HG03135 (cell line): ENCODE data around the gene FARSA.
A peak's percentile ranks its signal among the peaks of the same experiment; 100 is the strongest.
"Not testable (repeated sequence)": the region's sequence is repeated elsewhere in the genome, so short reads cannot be mapped to it uniquely, and the experiment has no call there.

Source experiments
- ATAC-seq: cut with Tn5 transposase; IDR thresholded peaks from one replicate; pipeline ENCODE4 v1.9.1; 2021; ENCODE audit warnings: mild to moderate bottlenecking, moderate library complexity; ENCODE audit not compliant: unreplicated experiment

FARSA gene

DNA sequence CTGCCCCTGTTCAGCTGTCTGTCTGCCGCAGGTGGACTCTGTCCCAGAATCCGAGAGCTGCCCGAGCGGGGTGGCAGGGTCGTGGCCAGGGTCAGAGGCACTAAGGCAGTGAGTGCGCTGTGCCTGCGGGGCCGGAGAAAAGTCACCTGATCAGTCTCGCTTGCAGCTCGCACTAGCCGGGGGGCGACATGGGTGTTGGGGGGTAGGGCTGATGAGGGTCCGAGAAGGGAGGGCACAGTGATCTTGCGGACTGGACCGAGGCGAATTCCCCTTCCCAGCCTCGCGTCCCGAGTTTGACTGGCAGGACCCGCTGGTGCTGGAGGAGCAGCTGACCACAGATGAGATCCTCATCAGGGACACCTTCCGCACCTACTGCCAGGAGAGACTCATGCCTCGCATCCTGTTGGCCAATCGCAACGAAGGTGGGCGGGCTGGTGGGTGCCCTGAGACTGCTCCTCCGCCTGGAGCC lies 41.9 kb downstream of the FARSA start:
- ATAC-seq: no peak

DNA sequence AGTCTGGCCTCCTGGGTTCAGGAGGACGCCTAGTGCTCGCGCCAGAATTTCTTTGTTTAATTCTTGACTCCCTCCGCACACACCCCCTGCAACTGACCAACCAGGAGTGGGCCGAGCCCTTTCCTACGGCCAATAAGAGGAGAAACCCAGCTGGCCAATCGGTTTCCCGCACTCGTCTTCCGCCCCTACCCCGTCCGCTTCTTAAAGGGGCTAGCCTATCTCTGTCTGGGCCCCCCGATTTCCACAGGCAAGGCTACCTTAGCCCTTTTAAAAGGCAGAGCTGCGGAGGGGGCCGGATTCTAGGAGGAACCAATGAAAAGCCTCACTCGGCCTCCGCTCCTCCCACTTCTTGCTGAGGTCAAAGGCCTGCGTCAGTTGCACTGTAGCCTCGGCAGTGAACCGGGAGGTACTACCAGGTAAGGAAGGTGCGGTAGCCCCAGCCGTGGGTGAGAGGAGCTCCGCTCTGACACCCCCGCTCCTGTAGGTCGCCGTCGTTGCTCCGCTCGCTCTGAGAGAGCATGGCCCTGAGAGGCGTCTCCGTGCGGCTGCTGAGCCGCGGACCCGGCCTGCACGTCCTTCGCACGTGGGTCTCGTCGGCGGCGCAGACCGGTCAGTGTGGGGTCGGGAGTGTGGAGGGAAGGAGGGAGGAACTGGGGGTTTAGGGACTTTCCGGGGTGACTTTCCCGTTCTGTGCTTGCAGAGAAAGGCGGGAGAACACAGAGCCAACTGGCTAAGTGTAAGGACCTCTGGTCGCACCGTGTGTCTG lies 42.5 kb downstream of the FARSA start, which contains the start of gene GCDH:
TSS of gene GCDH (plus strand) at position 374 of the 766 bp plus-strand sequence. CDS start at position 519, 145 bp downstream.
- ATAC-seq: peak; percentile 88

DNA sequence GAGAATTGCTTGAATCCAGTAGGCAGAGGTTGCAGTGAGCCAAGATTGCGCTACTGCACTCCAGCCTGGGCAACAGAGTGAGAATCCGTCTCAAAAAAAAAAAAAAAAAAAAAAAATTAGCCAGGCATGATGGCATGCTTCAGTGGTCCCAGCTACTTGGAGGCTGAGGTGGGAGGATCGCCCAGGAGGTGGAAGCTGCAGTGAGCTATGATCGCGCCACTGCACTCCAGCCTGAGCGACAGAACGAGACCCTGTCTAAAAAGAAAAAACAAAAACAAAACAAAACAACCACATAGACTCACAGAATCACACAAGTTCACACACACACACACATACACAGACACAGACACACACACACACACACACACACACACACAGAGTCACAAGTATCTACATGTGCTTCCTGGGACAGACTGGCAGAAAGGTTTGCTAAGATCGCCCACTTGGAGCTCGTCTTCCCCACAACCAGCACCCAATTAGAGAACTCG lies 43.2 kb downstream of the FARSA start:
- not testable (repeated sequence) for ATAC-seq

DNA sequence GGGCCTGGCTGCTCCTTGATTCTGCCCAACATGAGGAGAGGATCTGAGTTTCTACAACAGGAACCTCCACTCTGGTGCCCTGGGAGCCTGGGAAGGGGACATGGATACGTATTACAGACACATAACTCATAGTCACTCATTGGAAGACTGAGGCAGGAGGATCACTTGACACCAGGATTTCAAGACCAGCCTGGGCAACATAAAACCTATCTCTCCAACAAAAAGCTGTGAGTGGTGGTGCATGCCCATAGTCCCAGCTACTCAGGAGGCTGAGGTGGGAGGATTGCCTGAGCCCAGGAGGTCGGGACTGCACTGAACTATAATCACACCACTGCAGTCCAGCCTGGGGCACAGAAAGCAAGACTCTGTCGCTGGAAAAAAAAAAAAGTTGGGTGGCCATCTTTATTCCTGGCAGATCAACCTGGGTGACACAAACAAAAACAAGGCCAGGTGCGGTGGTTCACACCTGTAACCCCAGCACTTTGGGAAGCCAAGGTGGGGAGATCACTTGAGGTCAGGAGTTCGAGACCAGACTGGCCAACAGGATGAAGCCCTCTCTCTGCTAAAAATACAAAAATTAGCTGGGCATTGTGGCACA lies 45.4 kb downstream of the FARSA start:
- ATAC-seq: no peak

DNA sequence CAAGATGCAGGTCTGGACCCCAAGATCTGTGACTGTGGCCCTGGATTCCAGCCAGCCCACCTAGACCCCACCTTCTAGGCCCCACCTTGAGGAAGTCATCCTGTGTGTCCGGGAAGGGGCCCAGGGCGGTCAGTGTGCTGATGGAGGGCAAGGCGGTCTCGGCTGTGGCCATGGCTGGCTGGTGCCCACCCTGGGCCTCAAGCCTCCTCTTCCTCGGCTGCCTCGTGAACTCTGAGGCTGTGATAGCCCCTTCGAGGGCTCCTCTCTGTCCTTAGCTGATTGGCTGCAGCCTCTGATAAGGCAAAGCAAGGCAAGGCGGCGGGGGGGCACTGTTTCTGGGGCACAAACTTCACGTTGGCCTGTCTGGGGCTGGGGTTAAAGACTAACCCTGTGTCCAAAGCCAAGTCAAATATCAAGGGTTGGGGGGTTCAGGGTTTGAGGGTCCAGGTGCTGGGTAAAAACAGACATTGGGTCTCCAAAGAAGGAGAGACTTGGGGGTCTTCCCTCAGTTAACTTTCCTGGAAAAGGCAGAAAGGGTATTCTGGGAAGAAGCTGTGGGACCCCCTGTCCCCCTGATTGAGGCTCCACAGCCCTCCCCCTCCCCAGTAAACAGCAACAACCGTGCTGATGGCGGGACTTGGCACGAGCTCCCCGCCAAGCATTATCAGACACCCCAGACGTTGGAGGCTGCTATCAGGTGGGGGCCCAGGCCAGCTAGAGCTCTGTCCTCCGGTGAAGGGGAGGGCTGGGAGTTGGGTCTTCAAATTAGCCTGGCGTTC lies 46.4 kb downstream of the FARSA start, which contains the start of gene KLF1:
TSS of gene KLF1 (minus strand) at position 233 of the 779 bp plus-strand sequence. CDS start at position 172, 61 bp downstream.
- no peak for ATAC-seq

DNA sequence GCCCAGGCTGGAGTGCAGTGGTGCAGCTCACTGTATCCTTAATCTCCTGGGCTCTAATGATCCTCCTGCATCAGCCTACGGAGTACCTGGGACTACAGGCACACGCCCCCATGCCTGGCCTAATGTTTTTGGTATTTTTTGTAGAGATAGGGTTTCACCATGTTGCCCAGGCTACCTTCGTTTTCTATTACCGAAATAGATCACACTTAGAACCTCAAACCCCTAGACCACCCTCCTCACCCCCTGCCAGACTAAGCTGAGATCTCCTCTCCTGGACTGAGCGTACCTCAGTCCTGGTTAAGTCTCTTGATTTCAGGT lies 46.9 kb downstream of the FARSA start:
- no peak for ATAC-seq

DNA sequence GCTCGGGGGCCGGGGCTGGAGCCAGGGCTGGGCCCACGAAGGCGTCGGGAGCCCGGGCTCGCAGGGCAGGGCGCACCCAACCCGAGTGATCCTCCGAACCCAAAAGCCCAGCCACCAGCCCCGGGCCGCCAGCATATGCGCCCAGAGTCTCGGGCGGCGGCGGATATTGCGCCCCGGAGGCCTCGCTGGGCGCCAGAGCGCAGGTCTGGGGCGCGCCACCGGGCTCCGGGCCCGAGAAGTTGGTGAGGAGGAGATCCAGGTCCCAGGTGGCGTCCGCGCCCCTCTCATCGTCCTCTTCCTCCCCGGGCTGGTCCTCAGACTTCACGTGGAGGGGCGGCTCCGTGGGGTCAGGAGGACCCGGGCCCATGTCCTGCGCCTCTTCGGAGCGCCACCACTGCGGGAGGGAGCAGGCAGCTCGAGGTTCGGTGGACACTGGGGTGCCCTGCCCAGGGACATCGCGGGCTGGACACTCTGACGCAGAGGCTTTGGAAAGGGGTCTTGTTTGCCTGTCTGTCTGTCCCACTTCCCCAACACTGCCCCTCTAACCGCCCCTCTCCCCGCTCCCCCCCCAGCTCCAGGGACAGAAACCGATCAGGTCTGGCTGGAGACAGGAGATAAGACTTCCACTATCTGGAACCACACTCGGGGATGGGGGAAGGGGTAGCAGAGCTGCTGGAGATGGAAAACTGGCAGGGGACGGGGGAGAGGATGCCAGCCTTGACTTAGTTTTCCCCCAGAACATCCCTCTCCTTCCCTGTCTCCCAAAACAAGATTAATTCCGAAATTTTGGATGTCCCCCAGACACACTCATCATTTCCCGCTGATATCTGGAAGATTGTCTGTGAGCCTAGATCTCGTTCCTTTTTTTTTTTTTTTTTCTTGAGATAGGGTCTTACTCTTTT lies 47.5 kb downstream of the FARSA start:
- no peak for ATAC-seq

DNA sequence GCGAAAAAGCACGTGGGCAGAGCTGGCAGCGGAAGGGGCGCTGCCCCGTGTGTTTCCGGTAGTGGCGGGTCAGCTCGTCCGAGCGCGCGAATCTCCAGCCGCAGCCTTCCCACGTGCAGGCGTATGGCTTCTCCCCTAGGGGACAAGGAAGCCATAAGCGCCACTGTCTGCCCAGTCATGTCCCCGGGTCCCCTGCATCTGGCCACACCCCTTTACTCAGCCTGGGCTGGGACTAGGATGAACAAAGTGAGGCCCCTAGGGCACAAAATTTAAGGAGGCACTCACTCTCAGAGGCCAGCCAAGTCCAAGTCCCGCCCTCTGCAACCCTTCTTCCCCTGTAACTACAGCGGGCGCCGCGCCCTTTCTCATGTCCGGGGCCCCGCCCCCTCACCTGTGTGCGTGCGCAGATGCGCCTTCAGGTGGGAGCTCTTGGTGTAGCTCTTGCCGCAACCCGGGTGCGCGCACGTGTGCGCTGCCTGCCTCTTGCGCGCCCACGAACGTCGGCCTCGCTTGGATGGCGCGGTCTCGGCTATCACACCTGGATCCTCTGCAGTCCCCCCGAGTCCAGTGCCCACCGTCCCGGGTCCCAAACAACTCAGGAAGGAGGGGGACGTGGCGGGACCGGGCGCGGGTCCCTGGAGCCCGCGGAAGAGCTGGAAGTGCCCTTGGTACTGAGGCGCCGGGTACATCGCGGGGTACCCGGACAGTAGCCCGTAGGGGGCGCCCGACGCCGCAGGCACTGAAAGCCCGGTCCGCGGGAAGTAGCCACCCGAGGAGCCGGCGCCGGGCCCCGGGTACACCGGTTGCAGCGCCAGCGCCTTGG lies 48.4 kb downstream of the FARSA start:
- ATAC-seq: no peak

DNA sequence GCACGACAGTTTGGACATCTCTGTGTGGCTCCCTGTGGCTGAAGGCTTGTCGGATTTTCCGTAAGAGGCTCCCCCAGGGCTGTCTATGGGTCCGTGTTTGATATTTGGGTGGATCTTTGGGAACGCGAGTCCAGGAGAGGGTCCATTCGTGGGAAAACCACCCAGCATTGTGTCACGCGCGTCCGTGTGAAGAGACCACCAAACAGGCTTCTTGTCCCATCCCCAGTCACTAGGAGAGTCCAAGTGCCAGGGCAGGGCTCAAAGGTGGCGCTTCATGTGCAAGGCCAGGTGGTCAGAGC lies 48.9 kb downstream of the FARSA start:
- no peak for ATAC-seq

DNA sequence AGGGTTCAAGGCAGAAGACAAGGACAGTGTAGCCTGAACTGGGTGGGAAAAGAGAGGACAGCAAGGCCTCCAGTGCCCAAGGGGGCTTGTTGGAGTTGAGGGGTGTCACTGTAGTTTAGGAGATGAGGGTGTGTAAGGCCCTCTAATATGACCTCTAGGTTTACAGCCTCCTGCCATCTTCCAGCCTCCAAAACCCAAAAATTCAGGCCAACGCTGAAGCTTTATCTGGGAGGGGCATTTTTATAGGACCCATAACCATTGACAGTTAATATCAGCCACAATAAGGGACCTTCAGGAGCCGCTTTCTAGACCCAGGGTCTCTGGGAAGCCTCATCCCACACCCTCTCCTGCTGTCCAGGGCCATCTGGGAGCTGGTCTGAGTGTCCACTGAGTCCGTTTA lies 49.3 kb downstream of the FARSA start:
- no peak for ATAC-seq

DNA sequence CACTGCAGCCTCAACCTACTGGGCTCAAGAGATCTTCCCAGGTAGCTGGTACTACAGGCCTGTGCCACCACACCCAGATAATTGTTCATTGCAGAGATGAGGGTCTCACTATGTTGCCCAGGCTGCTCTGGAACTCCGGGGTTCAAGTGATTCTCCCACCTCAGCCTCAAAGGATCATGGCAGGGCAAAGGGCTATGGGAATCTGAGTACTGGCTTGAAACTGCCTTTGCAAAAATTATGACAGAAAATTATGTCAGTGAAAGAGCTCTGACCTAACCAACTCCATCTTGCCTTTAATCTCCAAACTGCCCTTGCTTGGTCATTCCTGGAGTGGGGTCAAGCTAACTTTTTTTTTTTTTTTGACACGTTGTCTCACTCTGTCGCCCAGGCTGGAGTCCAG lies 50.9 kb downstream of the FARSA start:
- no peak for ATAC-seq

DNA sequence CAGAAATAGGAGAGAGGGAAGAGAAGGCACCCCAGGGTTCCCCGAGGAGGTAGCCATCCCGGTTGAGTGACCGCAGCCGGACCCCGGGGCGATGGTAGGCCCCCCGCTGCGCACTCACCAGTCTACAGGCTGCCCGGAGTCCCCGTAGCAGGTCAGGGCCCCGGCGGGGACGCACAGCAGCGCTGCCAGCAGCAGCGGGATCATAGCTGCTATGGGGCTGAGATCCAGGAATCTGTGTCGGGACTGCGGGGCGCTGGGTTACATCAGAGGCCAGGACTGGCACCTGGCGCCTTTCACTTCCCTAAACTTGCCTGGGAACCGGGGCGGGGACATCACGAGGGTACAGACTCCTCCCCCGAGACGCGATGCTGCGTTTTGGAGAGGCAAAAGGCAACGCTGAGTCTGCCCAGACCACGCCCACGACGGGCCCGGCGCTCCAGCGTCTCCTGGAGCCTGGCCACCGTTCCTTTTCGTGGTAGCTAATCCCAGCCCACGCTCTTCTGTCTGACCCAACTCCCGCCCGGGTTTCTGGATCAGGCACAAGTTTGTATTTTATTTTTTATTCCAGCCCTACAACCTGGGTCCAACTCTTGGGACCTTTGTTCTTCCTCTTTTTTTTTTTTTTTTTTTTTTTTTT lies 52.2 kb downstream of the FARSA start, which contains the start of gene DNASE2:
TSS of gene DNASE2 (minus strand) at position 278 of the 637 bp plus-strand sequence. CDS start at position 204, 74 bp downstream.
- peak; percentile 78 for ATAC-seq

DNA sequence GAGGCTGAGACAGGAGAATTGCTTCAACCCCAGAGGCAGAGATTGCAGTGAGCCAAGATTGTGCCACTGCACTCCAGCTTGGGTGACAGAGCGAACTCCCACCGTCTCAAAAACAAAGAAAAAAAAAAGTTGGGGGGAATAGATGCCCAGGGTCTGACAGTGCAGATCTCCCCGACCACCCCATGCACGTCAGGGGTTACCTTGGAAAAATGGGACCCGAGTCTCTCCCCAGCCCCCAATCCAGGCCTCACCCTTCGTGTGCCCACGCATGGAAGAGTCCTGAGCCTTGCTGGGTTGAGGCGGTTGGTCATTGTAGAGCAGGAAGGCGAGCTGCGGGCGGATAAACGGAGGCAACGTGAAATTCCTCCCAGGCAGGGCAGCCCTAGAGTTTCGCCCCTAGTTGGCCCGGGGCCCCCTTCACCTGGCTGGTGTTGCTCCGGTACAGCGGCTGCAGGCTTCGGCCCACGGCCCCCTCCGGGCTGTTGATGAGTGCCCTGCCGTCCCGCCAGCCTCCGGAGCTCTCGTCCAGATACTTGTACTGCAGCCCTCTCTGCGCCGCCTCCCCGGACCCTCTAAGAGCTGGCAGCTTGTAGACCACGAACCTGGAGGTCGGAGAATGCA lies 52.9 kb downstream of the FARSA start:
- ATAC-seq: peak; percentile 23

DNA sequence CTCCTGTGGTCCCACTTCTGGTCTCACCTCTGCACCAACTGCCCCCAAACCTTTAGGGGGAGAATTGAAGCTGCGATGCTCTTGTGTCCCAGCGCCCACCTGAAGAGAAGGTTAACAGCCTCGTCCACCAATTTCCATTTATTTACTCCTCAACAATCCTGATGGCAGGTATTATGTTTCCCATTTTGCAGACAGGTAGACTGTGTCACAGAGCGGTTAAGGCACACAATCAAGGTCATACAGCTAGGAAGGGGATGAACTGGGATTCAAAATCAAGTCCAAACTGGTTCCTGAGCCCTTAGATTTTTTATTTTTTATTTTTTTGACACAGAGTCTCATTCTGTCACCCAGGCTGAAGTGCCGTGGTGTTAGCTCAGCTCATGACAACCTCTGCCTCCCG lies 58.4 kb downstream of the FARSA start:
- ATAC-seq: no peak

DNA sequence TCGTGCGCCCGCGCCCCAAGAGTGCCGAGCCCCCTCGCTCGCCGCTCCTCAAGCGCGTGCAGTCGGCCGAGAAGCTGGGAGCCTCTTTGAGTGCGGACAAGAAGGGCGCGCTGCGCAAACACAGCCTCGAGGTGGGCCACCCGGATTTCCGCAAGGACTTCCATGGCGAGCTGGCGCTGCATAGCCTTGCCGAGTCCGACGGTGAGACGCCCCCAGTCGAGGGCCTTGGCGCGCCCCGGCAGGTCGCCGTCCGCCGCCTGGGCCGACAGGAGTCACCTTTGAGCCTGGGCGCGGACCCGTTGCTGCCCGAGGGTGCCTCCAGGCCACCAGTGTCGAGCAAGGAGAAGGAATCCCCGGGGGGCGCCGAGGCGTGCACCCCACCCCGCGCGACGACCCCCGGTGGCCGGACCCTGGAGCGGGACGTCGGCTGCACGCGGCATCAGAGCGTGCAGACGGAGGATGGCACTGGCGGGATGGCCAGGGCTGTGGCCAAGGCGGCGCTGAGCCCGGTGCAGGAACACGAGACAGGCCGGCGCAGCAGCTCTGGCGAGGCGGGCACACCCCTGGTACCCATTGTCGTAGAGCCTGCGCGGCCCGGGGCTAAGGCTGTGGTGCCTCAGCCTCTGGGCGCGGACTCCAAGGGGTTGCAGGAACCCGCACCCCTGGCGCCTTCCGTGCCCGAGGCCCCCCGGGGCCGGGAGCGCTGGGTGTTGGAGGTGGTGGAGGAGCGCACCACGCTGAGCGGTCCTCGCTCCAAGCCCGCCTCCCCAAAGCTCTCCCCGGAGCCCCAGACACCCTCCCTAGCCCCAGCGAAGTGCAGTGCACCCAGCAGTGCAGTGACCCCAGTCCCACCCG lies 59.4 kb downstream of the FARSA start:
- ATAC-seq: no peak

DNA sequence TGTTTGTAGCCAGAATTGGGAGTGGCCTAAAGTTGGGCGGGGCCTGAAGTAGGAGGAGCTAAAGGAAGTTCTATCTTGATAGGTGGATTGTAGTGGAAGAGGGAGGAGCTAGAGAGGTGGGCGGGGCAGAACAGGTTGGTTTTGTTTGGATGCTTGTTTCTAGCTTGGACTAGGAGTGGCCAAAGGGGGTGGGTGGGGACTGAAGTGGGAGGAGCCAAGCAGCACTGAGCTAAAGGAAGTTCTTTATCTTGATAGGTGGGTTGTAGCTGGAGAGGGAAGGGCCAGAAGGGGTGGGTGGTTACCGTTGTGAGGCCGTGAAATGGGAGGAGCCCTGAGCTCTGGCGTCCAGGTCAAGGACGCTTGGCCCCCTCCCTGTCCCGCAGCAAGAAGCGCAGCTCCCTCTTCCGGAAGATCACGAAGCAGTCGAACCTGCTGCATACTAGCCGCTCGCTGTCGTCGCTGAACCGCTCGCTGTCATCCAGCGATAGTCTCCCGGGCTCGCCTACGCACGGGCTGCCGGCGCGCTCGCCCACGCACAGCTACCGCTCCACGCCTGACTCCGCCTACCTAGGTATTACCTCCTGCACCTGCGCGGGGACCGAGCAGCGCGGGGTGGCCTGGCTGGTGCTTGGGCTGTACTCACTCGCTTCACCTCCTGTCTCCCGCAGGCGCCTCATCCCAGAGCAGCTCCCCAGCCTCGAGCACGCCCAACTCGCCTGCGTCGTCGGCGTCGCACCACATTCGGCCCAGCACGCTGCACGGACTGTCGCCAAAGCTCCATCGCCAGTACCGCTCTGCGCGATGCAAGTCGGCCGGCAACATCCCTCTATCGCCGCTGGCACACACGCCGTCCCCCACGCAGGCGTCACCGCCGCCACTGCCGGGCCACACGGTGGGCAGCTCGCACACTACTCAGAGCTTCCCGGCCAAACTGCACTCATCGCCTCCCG lies 60.3 kb downstream of the FARSA start:
- no peak for ATAC-seq
